K562 (cell line): ENCODE data around the gene TTC5. TPM values are rescaled to one million over a fixed set of nuclear protein-coding genes. Genes with fewer than 3 reads are reported as not detected.

Experiments
- ARID3A ChIP-seq: IDR thresholded peaks from 2 replicates; pipeline ENCODE4 v1.6.1; 2012; ENCODE audit warnings: low read depth, low read length, improper control_type of control experiment, borderline replicate concordance
- BRD9 ChIP-seq: fragments of 450-650 bp; IDR thresholded peaks from 2 replicates; pipeline ENCODE4 v1.6.1; 2018; ENCODE audit warnings: low read depth; ENCODE audit not compliant: partially characterized antibody
- COPS2 ChIP-seq: fragments of 450-650 bp; conservative IDR thresholded peaks from 2 replicates; pipeline ENCODE4 v1.6.1; 2016; ENCODE audit warnings: mild to moderate bottlenecking, moderate library complexity
- CXXC5 ChIP-seq: fragments of 250-450 bp; sonication (Bioruptor Pico); IDR thresholded peaks from 2 replicates; pipeline ENCODE4 v1.8.0; 2022; ENCODE audit warnings: inconsistent platforms, mild to moderate bottlenecking, moderate library complexity
- FOXK2 ChIP-seq, 2 experiments: fragments of 450-650 bp; IDR thresholded peaks in 1 of 2; conservative IDR thresholded peaks in 1 of 2; 2 replicates each; pipeline ENCODE4 v1.6.1; 2016; ENCODE audit warnings: low read depth in 2 of 2, mild to moderate bottlenecking in 1 of 2
- FOXP4 ChIP-seq: sonication (generic); formaldehyde crosslinking; IDR thresholded peaks from 2 replicates; pipeline ENCODE4 v1.8.0; 2022; ENCODE audit warnings: mild to moderate bottlenecking, missing genetic modification reagents, borderline replicate concordance
- GABPB2 ChIP-seq: fragments of 250-450 bp; sonication (Bioruptor Pico); conservative IDR thresholded peaks from 2 replicates; pipeline ENCODE4 v1.5.1; 2021; ENCODE audit warnings: mild to moderate bottlenecking
- JUN ChIP-seq, 2 experiments: sonication (generic) in 1 of 2; formaldehyde crosslinking in 1 of 2; IDR thresholded peaks; 2 replicates each; pipeline versions ENCODE4 v1.6.1 to v1.8.0; 2012 to 2022; ENCODE audit warnings: borderline replicate concordance in 2 of 2, mild to moderate bottlenecking in 2 of 2, improper control_type of control experiment in 1 of 2, low read depth in 1 of 2, low read length in 1 of 2, missing genetic modification reagents in 1 of 2
- MYC ChIP-seq, 2 experiments: fragments of 250-450 bp in 1 of 2; sonication (Bioruptor Pico) in 1 of 2; IDR thresholded peaks; 2 replicates each; pipeline versions ENCODE4 v1.5.1 to v1.6.1; 2012 to 2021; ENCODE audit warnings: low read depth in 2 of 2, borderline replicate concordance in 1 of 2, improper control_type of control experiment in 1 of 2, low read length in 1 of 2, mild to moderate bottlenecking in 1 of 2, moderate library complexity in 1 of 2
- NBN ChIP-seq: fragments of 450-650 bp; IDR thresholded peaks from 2 replicates; pipeline ENCODE4 v1.6.1; 2016; ENCODE audit warnings: low read depth, mild to moderate bottlenecking
- NFIC ChIP-seq: fragments of 450-650 bp; IDR thresholded peaks from 2 replicates; pipeline ENCODE4 v1.6.1; 2017; ENCODE audit warnings: mild to moderate bottlenecking, inconsistent platforms
- NFRKB ChIP-seq: fragments of 450-650 bp; IDR thresholded peaks from 2 replicates; pipeline ENCODE4 v1.6.1; 2016; ENCODE audit warnings: low read depth
- NRF1 ChIP-seq, 2 experiments: fragments of 450-650 bp; IDR thresholded peaks in 1 of 2; conservative IDR thresholded peaks in 1 of 2; 2 replicates each; pipeline ENCODE4 v1.6.1; 2014; ENCODE audit warnings: mild to moderate bottlenecking in 2 of 2
- POLR2A ChIP-seq: fragments of 450-650 bp; conservative IDR thresholded peaks from 2 replicates; pipeline ENCODE4 v1.6.1; 2016
- POLR2H ChIP-seq: IDR thresholded peaks from 2 replicates; pipeline ENCODE4 v1.6.1; 2016; ENCODE audit warnings: missing genetic modification characterization, low read depth, mild to moderate bottlenecking, control low read depth, missing compliant biosample characterization, moderate library complexity
- RCOR1 ChIP-seq, 2 experiments: IDR thresholded peaks; 2 replicates each; pipeline ENCODE4 v1.6.1; 2012; ENCODE audit warnings: low read depth in 2 of 2, low read length in 2 of 2, borderline replicate concordance in 1 of 2, improper control_type of control experiment in 1 of 2
- SIN3A ChIP-seq, 2 experiments: fragments of 150-350 bp in 1 of 2; IDR thresholded peaks; 2 replicates each; pipeline ENCODE4 v1.6.1; 2011 to 2016; ENCODE audit warnings: borderline replicate concordance in 2 of 2, low read depth in 2 of 2, low read length in 2 of 2, mild to moderate bottlenecking in 2 of 2, moderate library complexity in 2 of 2; ENCODE audit not compliant: control insufficient read depth in 1 of 2
- TCF15 ChIP-seq: fragments of 250-450 bp; sonication (Bioruptor Pico); IDR thresholded peaks from 2 replicates; pipeline ENCODE4 v1.8.0; 2022; ENCODE audit warnings: moderate library complexity, mild to moderate bottlenecking, inconsistent platforms
- ZBED1 ChIP-seq: IDR thresholded peaks from 2 replicates; pipeline ENCODE4 v1.6.1; 2014
- ZBTB33 ChIP-seq: sonication (generic); formaldehyde crosslinking; IDR thresholded peaks from 2 replicates; pipeline ENCODE4 v1.8.1; 2023; ENCODE audit warnings: mild to moderate bottlenecking, missing genetic modification reagents
- ZEB2 ChIP-seq: fragments of 450-650 bp; IDR thresholded peaks from 2 replicates; pipeline ENCODE4 v1.6.1; 2016
- polyA plus RNA-seq, 8 experiments: library from polyadenylated mRNA; depleted of rRNA in 4 of 8; stranded (reverse) in 5 of 8; unstranded in 3 of 8; fragments of >200 nt; fragmentation: Nextera tagmentation in 2 of 8; fragmentation: Illumina TruSeq in 1 of 8; extraction: Ambion mirVana in 2 of 8; extraction: Trizol in 1 of 8; gene quantifications; 2 replicates each; pipeline versions ENCODE4 v1.2.1 to v1.2.3, GENCODE V29; 2011 to 2014; ENCODE audit warnings: inconsistent platforms in 1 of 8, missing spikeins in 1 of 8
- total RNA-seq, 7 experiments: library from RNA; depleted of rRNA in 6 of 7; stranded (reverse); fragments of >200 nt in 6 of 7; fragmentation: Illumina TruSeq in 2 of 7; extraction: Trizol in 2 of 7; gene quantifications; 2 replicates each; pipeline versions ENCODE4 v1.2.1 to v1.2.3, GENCODE V29; 2011 to 2021; ENCODE audit warnings: low replicate concordance in 1 of 7

TTC5 gene
- total and polyA plus RNA-seq, 9 of the 15 experiments (the other 6 are each of a cell fraction or from before 2014, with no cell fraction given) = 4.8 to 17.1 (median 7.5) TPM

- TF ChIP-seq RCOR1 (IDR thresholded peaks at IDR 0.05; ENCODE audit: borderline replicate concordance in 1 of 2, low read depth in 2 of 2, low read length in 2 of 2) (peak in 1 of 2 experiments; percentile 73; a peak in 1 of 4 replicates), FOXK2 (conservative IDR thresholded peaks at IDR 0.05 in 1 of 2, IDR thresholded peaks at IDR 0.05 in 1 of 2; ENCODE audit: low read depth in 2 of 2) (peak in 1 of 2 experiments; percentile 43; a peak in 2 of 4 replicates), NFIC (peak; percentile 52; the same call in 1 of the 2 replicates), ZBTB33 (CRISPR knock-in tag) (no peak), GABPB2 (CRISPR knock-in tag) (no peak), NRF1 (conservative IDR thresholded peaks at IDR 0.05 in 1 of 2, IDR thresholded peaks at IDR 0.05 in 1 of 2) (no peak), ZEB2 (0 out of 2 replicates have a peak, but pooled peaks have one; percentile 36), ARID3A (no peak), TCF15 (no peak), NBN (peak; percentile 43; the same call in 1 of the 2 replicates), BRD9 (peak; percentile 35), SIN3A (IDR thresholded peaks at IDR 0.05; ENCODE audit: borderline replicate concordance in 2 of 2, control insufficient read depth in 1 of 2, low read depth in 2 of 2, low read length in 2 of 2) (peak; percentile 58 to 67; a peak in 2 of 4 replicates), CXXC5 (CRISPR knock-in tag) (no peak), ZBED1 (no peak), FOXP4 (CRISPR knock-in tag) (no peak), MYC (IDR thresholded peaks at IDR 0.05; ENCODE audit: low read depth, low read length) (peak; percentile 92), MYC (CRISPR knock-in tag; IDR thresholded peaks at IDR 0.05; ENCODE audit: borderline replicate concordance, low read depth) (no peak), POLR2A (peak; percentile 94), COPS2 (no peak), POLR2H (tag) (peak; percentile 54), NFRKB (0 out of 2 replicates have a peak, but pooled peaks have one; percentile 55), JUN (IDR thresholded peaks at IDR 0.05; ENCODE audit: borderline replicate concordance, low read depth, low read length) (0 out of 2 replicates have a peak, but pooled peaks have one; percentile 20), JUN (CRISPR knock-in tag; IDR thresholded peaks at IDR 0.05; ENCODE audit: borderline replicate concordance) (no peak)
Observed at GRCh38 chr14:20332788-20333493, 27.2 kb upstream of the TTC5 start, which contains the start of gene CCNB1IP1 (continued).
